Lung (tissue), 12 donors: Measurements from ENCODE around the gene SELENOH. TPM values are rescaled to one million over a fixed set of nuclear protein-coding genes. Genes with fewer than 3 reads are reported as not detected.

Experiments
- ATAC-seq: fragments of 200-7000 bp; cut with Tn5 transposase; one replicate; pipeline ENCODE4 v1.9.1; 2020; ENCODE audit warnings: moderate number of reproducible peaks; ENCODE audit not compliant: insufficient read depth, low FRiP score
- DNase-seq, 3 donors: peaks; one replicate each; pipeline ENCODE4 v3.0.0-alpha.2; 2013 to 2017
- H3K27ac ChIP-seq, 2 donors: one replicate each; pipeline ENCODE4 v1.5.1; 2013; ENCODE audit warnings: mild to moderate bottlenecking in 2 of 2, moderate library complexity in 2 of 2, control low read depth in 1 of 2, inconsistent platforms in 1 of 2, low read depth in 1 of 2, low read length in 1 of 2
- H3K27me3 ChIP-seq, 3 donors: one replicate each; pipeline ENCODE4 v1.5.1; 2013; ENCODE audit warnings: low read length in 2 of 3; ENCODE audit not compliant: control insufficient read depth in 3 of 3, insufficient read depth in 3 of 3
- H3K36me3 ChIP-seq, 4 donors: one replicate each; pipeline ENCODE4 v1.5.1; 2013; ENCODE audit warnings: low read length in 4 of 4, mild to moderate bottlenecking in 1 of 4, moderate library complexity in 1 of 4; ENCODE audit not compliant: control insufficient read depth in 4 of 4, insufficient read depth in 4 of 4
- H3K4me1 ChIP-seq, 5 donors: one replicate each; pipeline ENCODE4 v1.5.1; 2013; ENCODE audit warnings: low read length in 5 of 5, mild to moderate bottlenecking in 2 of 5, moderate library complexity in 1 of 5; ENCODE audit not compliant: control insufficient read depth in 5 of 5, insufficient read depth in 5 of 5
- H3K4me3 ChIP-seq: one replicate; pipeline ENCODE4 v1.5.1; 2013; ENCODE audit warnings: mild to moderate bottlenecking, control low read depth, moderate library complexity
- H3K9ac ChIP-seq, 2 donors: one replicate each; pipeline ENCODE4 v1.5.1; 2013; ENCODE audit warnings: low read length in 2 of 2, control low read depth in 1 of 2; ENCODE audit not compliant: insufficient read depth in 1 of 2
- H3K9me3 ChIP-seq, 4 donors: one replicate each; pipeline ENCODE4 v1.5.1; 2013; ENCODE audit warnings: low read length in 3 of 4, mild to moderate bottlenecking in 1 of 4, moderate library complexity in 1 of 4; ENCODE audit not compliant: control insufficient read depth in 4 of 4, insufficient read depth in 3 of 4
- CTCF ChIP-seq: IDR thresholded peaks from 2 replicates; pipeline ENCODE4 v1.5.1; 2012; ENCODE audit warnings: mild to moderate bottlenecking; ENCODE audit errors: control extremely low read depth, extremely low read depth
- WGBS, 2 donors: extraction: QIAGEN DNeasy Blood & Tissue Kit; methylation state at CpG; one replicate each; pipeline ENCODE4 v1.1.7; 2013; 5-methylcytosine and 5-hydroxymethylcytosine counted together
- polyA plus RNA-seq, 2 donors: library from polyadenylated mRNA; stranded (reverse); fragments of 200-250 nt; gene quantifications; one replicate each; pipeline ENCODE4 v1.2.1, GENCODE V29; 2013
- total RNA-seq, 2 donors: library from RNA; depleted of rRNA in 1 of 2; stranded (reverse); fragments of >200 nt in 1 of 2; gene quantifications; one replicate each; pipeline ENCODE4 v1.2.1, GENCODE V29; 2014 to 2021
- donor health status: control.
- donor health status: control.
- donor health status: Bipolar disorder and iron deficiency.
- donor health status: healthy.
- donor health status: DM: yes; HTN: yes; CAD: no.

Gene SELENOH
- total and polyA plus RNA-seq, 4 donors: 77.3 to 155 (median 139) TPM

GRCh38 chr11:57781529-57781943 is 40.2 kb downstream of the SELENOH start:
- Histone ChIP-seq H3K27ac (peak overlapping the region; percentile 88 to 93), H3K4me1 (peaks cover 25 to 64% (median 56%) of the 10 kb centered on the region in 5 donors), H3K4me3 (no peak overlapping the region), H3K9me3 (no peaks in the 10 kb centered on the region), H3K36me3 (peaks cover 0 to 2% (median 0%) of the 10 kb centered on the region in 4 donors), H3K27me3 (no peaks in the 10 kb centered on the region), H3K9ac (peak overlapping the region in 1 of 2 donors; percentile 69)
- no peak for TF ChIP-seq CTCF
- DNase-seq: peak; percentile 67 to 81 (median 70)
- peak; percentile 43 for ATAC-seq
- 54 to 63% methylated on average over 3 of the region's 3 CpGs for WGBS, 2 donors

- no peak for TF ChIP-seq CTCF
- Histone ChIP-seq H3K4me1 (peaks cover 18 to 56% (median 34%) of the 10 kb centered on the region in 5 donors), H3K27me3 (no peaks in the 10 kb centered on the region), H3K4me3 (no peak overlapping the region), H3K9me3 (no peaks in the 10 kb centered on the region), H3K9ac (peak overlapping the region in 1 of 2 donors; percentile 5), H3K27ac (no peak overlapping the region), H3K36me3 (peaks cover 0 to 4% (median under 1%) of the 10 kb centered on the region in 4 donors)
- no peak for DNase-seq
- WGBS, 2 donors: 43 to 71% methylated on average over 2 of the region's 2 CpGs
- no peak for ATAC-seq
These were observed 43.8 kb downstream of the SELENOH start for GRCh38 chr11:57785072-57785471.

- no peak overlapping the region for H3K27ac ChIP-seq
- no peak overlapping the region for H3K9ac ChIP-seq
- ATAC-seq (no peak), DNase-seq (peak in 2 of 3 donors; percentile 57 to 62)
- no peak for TF ChIP-seq CTCF
- no peaks in the 10 kb centered on the region for H3K27me3 ChIP-seq
- 47 to 79% methylated on average over 4 of the region's 4 CpGs for WGBS, 2 donors
- H3K9me3 ChIP-seq: no peaks in the 10 kb centered on the region
- peaks cover 14 to 48% (median 21%) of the 10 kb centered on the region in 5 donors for H3K4me1 ChIP-seq
- peaks cover 0 to 4% (median 2%) of the 10 kb centered on the region in 4 donors for H3K36me3 ChIP-seq
- H3K4me3 ChIP-seq: no peak overlapping the region
These were observed 45.1 kb downstream of the SELENOH start for GRCh38 chr11:57786436-57786835.
